Spleen (tissue), 11 donors: Measurements from ENCODE around the gene AIG1. TPM values are rescaled to one million over a fixed set of nuclear protein-coding genes. Genes with fewer than 3 reads are reported as not detected.

Experiments
- DNase-seq: peaks from one replicate; pipeline ENCODE4 v3.0.0-alpha.2; 2020
- H3K27ac ChIP-seq, 8 donors: fragments of 200-600 bp; sonication (generic) in 7 of 8; 1 replicate in 4 of 8; 2 replicates in 4 of 8; pipeline versions ENCODE4 v1.5.0 to v1.8.0; 2016 to 2021; ENCODE audit warnings: inconsistent platforms in 4 of 8, mild to moderate bottlenecking in 4 of 8, moderate library complexity in 1 of 8
- H3K27me3 ChIP-seq, 7 donors: fragments of 200-600 bp; sonication (generic) in 6 of 7; replicated peaks in 1 of 7; 1 replicate in 4 of 7; 2 replicates in 3 of 7; pipeline versions ENCODE4 v1.5.0 to v1.8.0; 2016 to 2021; ENCODE audit warnings: inconsistent platforms in 3 of 7, mild to moderate bottlenecking in 1 of 7
- H3K36me3 ChIP-seq, 6 donors: fragments of 200-600 bp; sonication (generic) in 5 of 6; 1 replicate in 4 of 6; 2 replicates in 2 of 6; pipeline versions ENCODE4 v1.5.0 to v1.8.0; 2016 to 2021; ENCODE audit warnings: inconsistent platforms in 2 of 6
- H3K4me1 ChIP-seq, 6 donors: fragments of 200-600 bp; sonication (generic) in 5 of 6; 1 replicate in 3 of 6; 2 replicates in 3 of 6; pipeline versions ENCODE4 v1.5.0 to v1.8.0; 2016 to 2021; ENCODE audit warnings: inconsistent platforms in 3 of 6
- H3K4me3 ChIP-seq, 8 donors: fragments of 200-600 bp; sonication (generic) in 7 of 8; 1 replicate in 4 of 8; 2 replicates in 4 of 8; pipeline versions ENCODE4 v1.5.0 to v1.8.0; 2016 to 2021; ENCODE audit warnings: inconsistent platforms in 4 of 8, mild to moderate bottlenecking in 4 of 8, moderate library complexity in 2 of 8
- H3K9me3 ChIP-seq, 8 donors: fragments of 200-600 bp; sonication (generic) in 7 of 8; 1 replicate in 4 of 8; 2 replicates in 4 of 8; pipeline versions ENCODE4 v1.5.0 to v1.8.0; 2016 to 2021; ENCODE audit warnings: inconsistent platforms in 4 of 8
- CTCF ChIP-seq, 11 experiments: fragments of 200-600 bp in 7 of 11; fragments of 450-650 bp in 4 of 11; sonication (generic) in 4 of 11; IDR thresholded peaks in 8 of 11; conservative IDR thresholded peaks in 3 of 11; 1 replicate in 7 of 11; 2 replicates in 4 of 11; pipeline versions ENCODE4 v1.4.0 to v1.8.0; 2016 to 2021; ENCODE audit warnings: antibody characterized with exemption in 11 of 11, inconsistent platforms in 4 of 11, mild to moderate bottlenecking in 1 of 11
- POLR2A ChIP-seq, 3 donors: fragments of 450-650 bp; IDR thresholded peaks; one replicate each; pipeline ENCODE4 v1.5.1; 2017; ENCODE audit warnings: antibody characterized with exemption in 3 of 3, mild to moderate bottlenecking in 1 of 3
- POLR2AphosphoS5 ChIP-seq, 3 donors: sonication (generic); formaldehyde crosslinking; IDR thresholded peaks; one replicate each; pipeline ENCODE4 v1.5.1; 2017; ENCODE audit warnings: antibody characterized with exemption in 3 of 3
- WGBS, 5 donors: extraction: QIAGEN DNeasy Blood & Tissue Kit in 3 of 5; methylation state at CpG; one replicate each; pipeline versions ENCODE4 v1.1.5 to v1.1.7; 2013 to 2018; 5-methylcytosine and 5-hydroxymethylcytosine counted together
- intact Hi-C: fragments of 100-400 bp; cut with DNase I; formaldehyde crosslinking; loops from one replicate; pipeline ENCODE4 v1.15.0; 2023; ENCODE audit warnings: low total_unique reads
- polyA plus RNA-seq, 3 donors: library from polyadenylated mRNA; stranded (reverse); fragments of 200-250 nt; gene quantifications; one replicate each; pipeline ENCODE4 v1.2.1, GENCODE V29; 2013
- total RNA-seq, 7 donors: library from RNA; depleted of rRNA in 3 of 7; stranded (reverse); fragments of >200 nt in 3 of 7; fragmentation: NEBNext Ultra II Directional in 4 of 7; extraction: Animal tissue kit (Norgen Biotek cat#: 25700) in 4 of 7; gene quantifications; one replicate each; pipeline versions ENCODE4 v1.1.0 to v1.2.1, GENCODE V29; 2016 to 2021
- donor health status: healthy with polysubstance abuse.
- donor health status: DM: no; HTN: no; CAD: no; lungs with moderate emphysema.
- donor health status: DM: no; HTN: no; CAD: no.
- donor health status: Bipolar disorder and iron deficiency.
- donor health status: healthy.
- donor health status: DM: no; HTN: no; CAD: no.
- donor health status: DM: yes; HTN: yes; CAD: no.

The AIG1 gene
- total and polyA plus RNA-seq, 10 donors: 14.3 to 38.0 (median 27.9) TPM

- no peak overlapping the region for H3K27ac ChIP-seq
- H3K9me3 ChIP-seq: no peaks in the 10 kb centered on the region
- H3K36me3 ChIP-seq: no peaks in the 10 kb centered on the region
- no peak for DNase-seq
- intact Hi-C loops: no loop called here
- H3K27me3 ChIP-seq: no peaks in the 10 kb centered on the region
- peaks cover 0 to 26% (median 21%) of the 10 kb centered on the region in 6 donors for H3K4me1 ChIP-seq
- H3K4me3 ChIP-seq: no peak overlapping the region
- no peak for TF ChIP-seq POLR2AphosphoS5 (IDR thresholded peaks at IDR 0.05)
- no peak for TF ChIP-seq POLR2A (IDR thresholded peaks at IDR 0.05)
- no peak for TF ChIP-seq CTCF (IDR thresholded peaks at IDR 0.05 in 8 of 11, conservative IDR thresholded peaks at IDR 0.05 in 3 of 11)
Measured at GRCh38 chr6:143063631-143064030, 2.9 kb downstream of the AIG1 start.

GRCh38 chr6:143064271-143064670, 3.6 kb downstream of the AIG1 start:
- no peaks in the 10 kb centered on the region for H3K36me3 ChIP-seq

GRCh38 chr6:143064951-143065683, 4.4 kb downstream of the AIG1 start:
- DNase-seq: no peak
- H3K27me3 ChIP-seq: no peaks in the 10 kb centered on the region
- intact Hi-C loops: no loop called here
- WGBS, 5 donors: 44 to 73% (median 61%) methylated on average over 4 of the region's 4 CpGs
- H3K9me3 ChIP-seq: no peaks in the 10 kb centered on the region
- TF ChIP-seq POLR2A (IDR thresholded peaks at IDR 0.05): no peak
- no peak for TF ChIP-seq CTCF (IDR thresholded peaks at IDR 0.05 in 8 of 11, conservative IDR thresholded peaks at IDR 0.05 in 3 of 11)
- no peak for TF ChIP-seq POLR2AphosphoS5 (IDR thresholded peaks at IDR 0.05)
- no peaks in the 10 kb centered on the region for H3K36me3 ChIP-seq
- peaks cover 0 to 16% (median 12%) of the 10 kb centered on the region in 6 donors for H3K4me1 ChIP-seq
- H3K4me3 ChIP-seq: no peak overlapping the region
- no peak overlapping the region for H3K27ac ChIP-seq

More at GRCh38 chr6:143064271-143064670, 3.6 kb downstream of the AIG1 start:
- Histone ChIP-seq H3K4me1 (peaks cover 0 to 24% (median 20%) of the 10 kb centered on the region in 6 donors), H3K4me3 (no peak overlapping the region), H3K27me3 (no peaks in the 10 kb centered on the region), H3K9me3 (no peaks in the 10 kb centered on the region), H3K27ac (no peak overlapping the region)
- no peak for DNase-seq
- WGBS, 5 donors: 92 to 100% (median 93%) methylated on average over 1 of the region's 1 CpG
- TF ChIP-seq POLR2A (IDR thresholded peaks at IDR 0.05) (no peak), POLR2AphosphoS5 (IDR thresholded peaks at IDR 0.05) (no peak), CTCF (IDR thresholded peaks at IDR 0.05 in 8 of 11, conservative IDR thresholded peaks at IDR 0.05 in 3 of 11) (no peak)
- intact Hi-C loops: no loop called here

GRCh38 chr6:143068001-143068400, 7.3 kb downstream of the AIG1 start:
- Histone ChIP-seq H3K4me1 (peaks cover 0 to under 1% (median 0%) of the 10 kb centered on the region in 6 donors), H3K4me3 (no peak overlapping the region), H3K9me3 (no peaks in the 10 kb centered on the region), H3K27me3 (no peaks in the 10 kb centered on the region), H3K27ac (no peak overlapping the region), H3K36me3 (no peaks in the 10 kb centered on the region)
- no peak for TF ChIP-seq POLR2AphosphoS5 (IDR thresholded peaks at IDR 0.05)
- no peak for DNase-seq
- intact Hi-C loops: no loop called here
- 90 to 100% (median 97%) methylated on average over 1 of the region's 1 CpG for WGBS, 5 donors
